HCT116 (cell line): Measurements from ENCODE around the gene CALD1.

ENCODE experiments used
- ATF3 ChIP-seq: IDR thresholded peaks from 2 replicates; pipeline ENCODE4 v1.6.1; 2012
- CEBPB ChIP-seq: IDR thresholded peaks from 2 replicates; pipeline ENCODE4 v1.6.1; 2012; ENCODE audit warnings: low read depth
- EGR1 ChIP-seq: IDR thresholded peaks from 2 replicates; pipeline ENCODE4 v1.6.1; 2012; ENCODE audit warnings: low read depth
- EZH2 ChIP-seq: fragments of 200-600 bp; sonication (generic); IDR thresholded peaks from 2 replicates; pipeline ENCODE4 v1.6.1; 2017; ENCODE audit warnings: antibody characterized with exemption, mixed run types
- POLR2A ChIP-seq: IDR thresholded peaks from 2 replicates; pipeline ENCODE4 v1.7.0; 2011; ENCODE audit warnings: borderline replicate concordance; ENCODE audit not compliant: insufficient read depth, insufficient read length; ENCODE audit errors: extremely low read depth
- POLR2AphosphoS5 ChIP-seq: IDR thresholded peaks from 2 replicates; pipeline ENCODE4 v1.6.1; 2011; ENCODE audit warnings: mild to moderate bottlenecking, low read depth, low read length, moderate library complexity
- RAD21 ChIP-seq: IDR thresholded peaks from 2 replicates; pipeline ENCODE4 v1.6.1; 2012; ENCODE audit warnings: low read depth, mild to moderate bottlenecking
- SP1 ChIP-seq: IDR thresholded peaks from 2 replicates; pipeline ENCODE4 v1.6.1; 2012; ENCODE audit warnings: low read depth
- YY1 ChIP-seq: IDR thresholded peaks from 2 replicates; pipeline ENCODE4 v1.6.1; 2011; ENCODE audit warnings: low read length, low read depth, moderate library complexity, mild to moderate bottlenecking; ENCODE audit not compliant: insufficient replicate concordance; ENCODE audit errors: extremely low read depth
- TF ChIP-seq, protein P1 (sequence below), 3 experiments: fragments of 200-600 bp in 1 of 3; sonication (generic) in 1 of 3; IDR thresholded peaks in 2 of 3; conservative IDR thresholded peaks in 1 of 3; 2 replicates each; pipeline ENCODE4 v1.5.1; 2012 to 2017; ENCODE audit warnings: low read depth in 2 of 3, low read length in 2 of 3, antibody characterized with exemption in 1 of 3, borderline replicate concordance in 1 of 3, control low read depth in 1 of 3, mild to moderate bottlenecking in 1 of 3, mixed read lengths in 1 of 3, mixed run types in 1 of 3, moderate library complexity in 1 of 3; ENCODE audit not compliant: insufficient read depth in 1 of 3
- TF ChIP-seq, protein P2 (sequence below): IDR thresholded peaks from 2 replicates; pipeline ENCODE4 v1.6.1; 2012

- TF ChIP-seq EGR1 (no peak), CEBPB (no peak), EZH2 (no peak), POLR2A (no peak), POLR2AphosphoS5 (no peak), RAD21 (no peak), ATF3 (no peak), YY1 (no peak), SP1 (no peak)
- TF ChIP-seq, protein P1, sequence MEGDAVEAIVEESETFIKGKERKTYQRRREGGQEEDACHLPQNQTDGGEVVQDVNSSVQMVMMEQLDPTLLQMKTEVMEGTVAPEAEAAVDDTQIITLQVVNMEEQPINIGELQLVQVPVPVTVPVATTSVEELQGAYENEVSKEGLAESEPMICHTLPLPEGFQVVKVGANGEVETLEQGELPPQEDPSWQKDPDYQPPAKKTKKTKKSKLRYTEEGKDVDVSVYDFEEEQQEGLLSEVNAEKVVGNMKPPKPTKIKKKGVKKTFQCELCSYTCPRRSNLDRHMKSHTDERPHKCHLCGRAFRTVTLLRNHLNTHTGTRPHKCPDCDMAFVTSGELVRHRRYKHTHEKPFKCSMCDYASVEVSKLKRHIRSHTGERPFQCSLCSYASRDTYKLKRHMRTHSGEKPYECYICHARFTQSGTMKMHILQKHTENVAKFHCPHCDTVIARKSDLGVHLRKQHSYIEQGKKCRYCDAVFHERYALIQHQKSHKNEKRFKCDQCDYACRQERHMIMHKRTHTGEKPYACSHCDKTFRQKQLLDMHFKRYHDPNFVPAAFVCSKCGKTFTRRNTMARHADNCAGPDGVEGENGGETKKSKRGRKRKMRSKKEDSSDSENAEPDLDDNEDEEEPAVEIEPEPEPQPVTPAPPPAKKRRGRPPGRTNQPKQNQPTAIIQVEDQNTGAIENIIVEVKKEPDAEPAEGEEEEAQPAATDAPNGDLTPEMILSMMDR (IDR thresholded peaks at IDR 0.05 in 2 of 3, conservative IDR thresholded peaks at IDR 0.05 in 1 of 3; ENCODE audit: borderline replicate concordance in 1 of 3, insufficient read depth in 1 of 3, low read depth in 2 of 3, low read length in 2 of 3), result no peak
- TF ChIP-seq, protein P2, sequence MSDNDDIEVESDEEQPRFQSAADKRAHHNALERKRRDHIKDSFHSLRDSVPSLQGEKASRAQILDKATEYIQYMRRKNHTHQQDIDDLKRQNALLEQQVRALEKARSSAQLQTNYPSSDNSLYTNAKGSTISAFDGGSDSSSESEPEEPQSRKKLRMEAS, result no peak
Observed at GRCh38 chr7:134942690-134943466, 163.4 kb downstream of the CALD1 start.
